HG03175 (cell line): ENCODE measurements around the gene C12orf60.

Source experiments
- ATAC-seq: cut with Tn5 transposase; IDR thresholded peaks from one replicate; pipeline ENCODE4 v1.9.1; 2021; ENCODE audit warnings: mild to moderate bottlenecking, moderate library complexity; ENCODE audit not compliant: unreplicated experiment

Gene C12orf60

GRCh38 chr12:14833952-14834351 lies 30.5 kb downstream of the C12orf60 start:
- no peak for ATAC-seq

- no peak for ATAC-seq
Observed at GRCh38 chr12:14834509-14834908, 31.0 kb downstream of the C12orf60 start.

DNA sequence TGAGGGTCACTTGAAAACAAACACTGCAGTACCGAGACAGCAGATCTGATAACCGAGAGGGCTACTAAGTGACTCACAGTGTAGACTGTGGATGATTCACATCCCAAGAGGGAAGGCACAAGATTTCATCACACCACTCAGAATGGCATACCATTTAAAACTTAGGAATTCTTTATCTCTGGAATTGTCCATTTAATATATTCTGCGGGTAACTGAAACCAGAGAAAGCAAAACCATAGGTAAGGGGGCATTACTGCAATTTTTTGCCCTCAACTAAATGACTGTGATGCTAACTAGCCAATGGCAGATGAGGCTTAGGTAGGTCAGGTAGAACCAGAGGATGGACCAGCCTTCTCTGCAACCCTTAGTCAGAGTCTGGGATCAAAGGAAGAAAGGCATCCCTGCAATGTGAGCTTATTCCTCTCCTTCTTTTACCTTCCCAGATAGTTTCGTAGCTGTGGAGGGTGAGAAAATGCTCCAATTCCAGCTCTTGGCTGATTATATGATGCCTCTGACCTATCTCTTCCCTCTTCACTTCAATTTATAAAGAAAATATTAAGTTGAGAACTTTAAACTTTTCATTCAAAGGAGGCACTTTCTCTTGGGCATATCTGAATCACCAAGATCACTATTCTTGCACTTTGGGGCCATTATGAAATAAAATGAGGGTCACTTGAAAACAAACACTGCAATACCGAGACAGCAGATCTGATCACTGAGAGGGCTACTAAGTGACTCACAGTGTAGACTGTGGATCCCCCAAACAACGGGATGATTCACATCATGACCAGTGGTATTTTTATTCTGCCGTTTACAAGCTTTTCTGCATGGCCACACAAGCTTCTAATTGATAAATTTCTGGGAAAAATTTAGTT lies 33.1 kb downstream of the C12orf60 start:
- ATAC-seq = no peak

GRCh38 chr12:14839262-14839661 lies 35.8 kb downstream of the C12orf60 start:
- no peak for ATAC-seq

DNA sequence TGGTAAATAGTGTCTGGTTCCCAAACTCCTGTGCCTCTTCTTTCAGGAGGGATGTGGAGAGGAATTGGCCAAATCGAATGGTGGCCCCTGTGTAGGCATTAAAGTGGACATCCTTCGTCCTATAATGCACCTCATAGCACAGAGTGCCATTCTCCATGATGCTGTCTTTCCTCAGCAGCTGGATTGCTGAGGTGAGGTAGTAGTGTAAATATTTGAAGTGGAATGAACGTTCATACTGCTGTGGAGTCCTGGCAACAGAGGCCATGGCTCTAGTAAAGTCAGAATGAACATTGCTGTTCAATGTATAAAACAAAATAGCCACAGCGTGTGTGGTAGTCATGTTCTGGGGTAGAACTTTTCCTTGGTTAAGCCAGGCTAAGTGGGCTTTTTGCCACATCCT lies 37.1 kb downstream of the C12orf60 start:
- no peak for ATAC-seq

- no peak for ATAC-seq
Observed at GRCh38 chr12:14841761-14842160, 38.3 kb downstream of the C12orf60 start.

GRCh38 chr12:14842315-14842714 lies 38.8 kb downstream of the C12orf60 start:
- ATAC-seq = no peak

GRCh38 chr12:14843425-14843887 lies 40.0 kb downstream of the C12orf60 start, which contains the start of gene ART4:
Gene ART4, minus strand, starts transcription at chr12:14843526. Its CDS starts 413 bp downstream, at chr12:14843113.
- no peak for ATAC-seq

DNA sequence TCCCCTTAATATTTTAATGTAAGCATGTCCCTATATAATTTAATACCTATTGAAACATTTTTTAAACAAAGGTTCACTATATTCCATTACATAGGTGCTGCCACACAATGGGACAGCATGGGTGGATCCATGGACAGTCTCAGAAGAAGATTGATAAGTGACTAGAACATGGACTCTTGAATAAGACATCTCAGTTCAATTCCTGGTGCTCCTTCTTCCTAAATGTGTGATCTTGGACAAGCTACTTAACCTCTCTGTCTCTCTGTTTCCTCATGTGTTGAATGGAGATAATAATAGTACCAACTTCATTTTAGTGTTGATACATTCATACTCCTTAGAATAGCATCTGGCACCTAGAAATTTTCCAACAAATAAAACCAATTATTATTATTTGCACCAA lies 40.9 kb downstream of the C12orf60 start:
- no peak for ATAC-seq

GRCh38 chr12:14845350-14845750 lies 41.9 kb downstream of the C12orf60 start:
- ATAC-seq = no peak

DNA sequence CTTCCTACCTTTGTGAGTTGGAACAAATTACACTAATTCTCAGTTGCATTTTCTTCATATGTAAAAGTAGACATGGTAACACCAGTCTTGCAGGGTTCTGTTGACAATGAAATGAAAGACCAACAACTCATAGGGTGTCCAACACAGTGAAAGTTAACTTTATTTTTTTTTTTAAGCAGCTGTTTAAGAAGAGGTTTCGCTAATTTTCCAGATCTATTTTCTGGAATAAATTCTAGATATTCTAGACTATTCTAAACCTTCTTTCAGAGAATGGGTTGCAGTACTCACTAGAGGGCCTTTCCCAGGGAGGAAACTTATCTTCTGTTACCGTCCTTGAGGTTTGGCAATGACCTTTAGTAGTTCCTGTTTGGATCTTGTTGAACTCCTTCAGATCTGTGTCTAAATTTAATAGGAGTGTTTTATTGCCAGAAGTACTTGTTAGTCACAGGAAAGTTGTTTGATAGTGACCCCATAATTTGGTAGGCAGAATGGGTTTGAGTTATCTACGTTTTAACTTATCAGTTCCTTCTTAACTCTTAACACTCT lies 42.6 kb downstream of the C12orf60 start:
- no peak for ATAC-seq

- ATAC-seq = no peak
Observed at GRCh38 chr12:14846876-14847580, 43.6 kb downstream of the C12orf60 start.

- no peak for ATAC-seq
Observed at GRCh38 chr12:14849661-14850060, 46.2 kb downstream of the C12orf60 start.

- ATAC-seq = no peak
Observed at GRCh38 chr12:14850929-14851663, 47.6 kb downstream of the C12orf60 start.

- ATAC-seq = no peak
Observed at GRCh38 chr12:14852880-14853279, 49.4 kb downstream of the C12orf60 start.

- ATAC-seq = no peak
Observed at GRCh38 chr12:14853961-14854360, 50.5 kb downstream of the C12orf60 start.

DNA sequence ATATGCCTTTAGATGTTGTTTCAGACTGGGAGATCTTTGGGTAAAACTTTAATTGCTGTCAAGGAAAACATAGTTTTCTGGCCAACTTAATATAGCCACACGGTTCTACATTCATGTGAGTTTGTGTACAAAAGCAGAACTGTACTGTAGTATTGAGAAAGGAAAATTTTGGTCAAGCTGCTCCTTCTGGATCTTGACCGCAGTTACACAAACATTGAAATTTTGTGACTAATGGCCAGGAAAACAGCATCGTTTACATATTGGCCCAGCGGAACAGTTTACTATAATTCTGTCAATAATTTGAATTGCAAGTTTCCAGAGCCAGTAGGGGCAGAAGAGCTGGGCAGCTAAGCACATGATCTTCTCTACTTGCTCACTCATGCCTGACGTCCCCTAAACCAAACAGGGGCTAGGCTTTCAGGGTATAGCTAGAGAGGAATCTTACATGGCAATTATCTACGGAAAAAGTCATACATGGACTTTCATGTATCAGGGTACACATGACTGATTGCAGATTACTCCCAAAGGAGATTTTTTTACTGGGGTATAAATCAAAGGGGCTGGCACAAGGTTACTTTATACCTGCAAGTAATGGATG lies 51.2 kb downstream of the C12orf60 start:
- ATAC-seq = no peak

DNA sequence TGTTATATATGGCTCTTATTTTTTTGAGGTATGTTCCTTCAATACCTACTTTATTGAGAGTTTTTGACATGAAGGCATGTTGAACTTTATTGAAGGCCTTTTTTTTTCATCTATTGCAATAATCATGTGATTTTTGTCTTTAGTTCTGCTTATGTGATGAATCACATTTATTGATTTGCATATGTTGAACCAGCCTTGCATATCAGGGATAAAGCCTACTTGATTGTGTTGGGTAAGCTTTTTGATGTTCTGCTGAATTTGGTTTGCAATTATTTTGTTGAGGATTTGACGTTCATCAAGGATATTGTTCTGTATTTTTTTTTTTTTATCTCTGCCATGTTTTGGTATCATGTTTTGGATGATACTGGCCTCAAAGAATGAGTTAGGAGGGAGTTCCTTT lies 55.0 kb downstream of the C12orf60 start:
- ATAC-seq = no peak

- ATAC-seq = no peak
Observed at GRCh38 chr12:14860490-14860889, 57.0 kb downstream of the C12orf60 start.

DNA sequence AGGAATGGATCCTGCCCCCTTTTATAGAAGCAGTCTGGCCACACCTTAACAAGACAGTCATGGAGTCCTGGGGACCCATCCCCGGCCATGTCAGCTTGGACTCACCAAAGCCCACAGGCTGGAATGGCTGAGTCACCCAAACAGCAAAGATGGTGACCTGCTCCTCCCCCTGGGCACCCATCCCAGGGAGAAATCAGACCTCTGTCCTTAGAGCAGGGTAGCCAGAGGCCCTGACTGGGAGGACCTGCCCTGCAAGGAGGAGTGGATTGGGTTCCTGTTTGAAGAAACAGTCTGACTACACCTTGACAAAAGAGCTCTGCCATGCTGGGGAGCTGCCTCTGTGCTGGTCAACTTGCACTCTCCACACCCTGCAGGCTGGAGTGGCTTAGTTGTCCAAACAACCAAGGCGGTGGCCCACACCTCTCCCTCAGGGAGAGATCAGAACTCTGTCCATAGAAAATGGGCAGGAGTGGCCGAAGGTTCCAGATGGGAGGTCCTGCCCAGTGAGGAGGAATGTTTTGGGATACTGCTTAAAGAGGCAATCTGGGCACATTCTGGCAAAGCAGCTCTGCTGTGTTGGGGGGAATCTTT lies 65.5 kb downstream of the C12orf60 start:
- no peak for ATAC-seq
